Measurements from ENCODE around the gene ARHGAP24. TPM values are rescaled to one million over a fixed set of nuclear protein-coding genes. Genes with fewer than 3 reads are reported as not detected.

ARHGAP24 gene
- total and polyA plus RNA-seq, 3 experiments from 2014 or later = not detected

DNA sequence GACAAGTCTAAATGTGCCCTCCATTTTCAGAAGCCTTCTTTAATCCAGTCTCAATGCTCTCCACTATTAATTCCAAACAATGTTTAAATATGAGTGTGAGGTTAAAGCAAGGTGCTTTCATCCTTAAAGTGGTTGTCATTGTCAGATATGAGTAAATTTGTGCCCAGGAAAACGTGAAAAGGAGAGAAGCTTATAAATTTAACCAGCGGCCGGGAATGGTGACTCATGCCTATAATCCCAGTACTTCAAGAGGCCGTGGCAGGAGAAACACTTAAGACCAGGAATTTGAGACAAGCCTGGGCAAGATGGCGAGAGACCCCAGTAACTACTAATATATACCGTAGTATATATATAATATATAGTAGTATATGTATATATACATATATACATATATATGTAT is 270.0 kb downstream of the ARHGAP24 start:
- ChIA-PET POLR2A (no interaction called here), CTCF (no interaction called here)
- Mint-ChIP-seq H3K36me3 (no peaks in the 10 kb centered on the region), H3K9me3 (peaks cover 0 to 10% (median 2%) of the 10 kb centered on the region in 5 donors), H3K4me1 (no peaks in the 10 kb centered on the region), H3K27me3 (peaks cover 0 to 2% of the 10 kb centered on the region in 2 donors), H3K27ac (no peak overlapping the region), H3K4me3 (no peak overlapping the region)
- no peak for DNase-seq
- Histone ChIP-seq H3K27me3 (ENCODE audit: insufficient read depth, low read length, poor library complexity, severe bottlenecking) (no peaks in the 10 kb centered on the region), H3K4me3 (ENCODE audit: low read length) (no peak overlapping the region), H3K4me1 (ENCODE audit: insufficient read depth, low read length) (no peaks in the 10 kb centered on the region), H3K9me3 (ENCODE audit: low read length) (no peaks in the 10 kb centered on the region), H3K27ac (ENCODE audit: low read depth, low read length) (no peak overlapping the region), H3K36me3 (ENCODE audit: insufficient read depth, low read length) (no peaks in the 10 kb centered on the region)

DNA sequence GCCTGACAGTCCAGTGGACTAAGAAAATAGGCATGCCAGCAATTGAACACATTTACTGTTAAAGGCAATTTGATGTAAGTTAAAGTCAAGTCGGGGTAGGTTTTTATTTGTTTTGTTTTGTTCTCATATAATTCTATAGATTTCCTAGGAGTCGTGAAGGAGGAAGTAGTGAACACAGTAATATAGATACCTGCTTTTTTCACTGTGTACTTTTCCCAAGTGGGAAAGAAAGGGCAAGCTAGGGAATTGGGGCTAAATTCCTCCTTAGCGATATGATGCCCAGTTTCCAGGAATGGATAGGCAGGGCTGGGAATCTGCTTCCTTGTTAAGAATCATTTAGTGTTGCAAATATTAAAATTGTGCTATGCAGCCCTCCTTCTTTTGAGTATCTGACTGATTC is 271.0 kb downstream of the ARHGAP24 start:
- CTCF ChIA-PET = no interaction called here
- Mint-ChIP-seq H3K27me3 (peaks cover 0 to 2% of the 10 kb centered on the region in 2 donors), H3K27ac (no peak overlapping the region), H3K9me3 (peaks cover 0 to 10% (median 2%) of the 10 kb centered on the region in 5 donors), H3K4me3 (no peak overlapping the region), H3K36me3 (no peaks in the 10 kb centered on the region), H3K4me1 (no peaks in the 10 kb centered on the region)
- H3K27ac ChIP-seq (ENCODE audit: low read depth, low read length) = no peak overlapping the region
- no peaks in the 10 kb centered on the region for H3K27me3 ChIP-seq (ENCODE audit: insufficient read depth, low read length, poor library complexity, severe bottlenecking)
- POLR2A ChIA-PET = no interaction called here
- H3K4me1 ChIP-seq (ENCODE audit: insufficient read depth, low read length) = no peaks in the 10 kb centered on the region
- DNase-seq = no peak
- no peak overlapping the region for H3K4me3 ChIP-seq (ENCODE audit: low read length)
- no peaks in the 10 kb centered on the region for H3K36me3 ChIP-seq (ENCODE audit: insufficient read depth, low read length)
- H3K9me3 ChIP-seq (ENCODE audit: low read length) = no peaks in the 10 kb centered on the region

DNA sequence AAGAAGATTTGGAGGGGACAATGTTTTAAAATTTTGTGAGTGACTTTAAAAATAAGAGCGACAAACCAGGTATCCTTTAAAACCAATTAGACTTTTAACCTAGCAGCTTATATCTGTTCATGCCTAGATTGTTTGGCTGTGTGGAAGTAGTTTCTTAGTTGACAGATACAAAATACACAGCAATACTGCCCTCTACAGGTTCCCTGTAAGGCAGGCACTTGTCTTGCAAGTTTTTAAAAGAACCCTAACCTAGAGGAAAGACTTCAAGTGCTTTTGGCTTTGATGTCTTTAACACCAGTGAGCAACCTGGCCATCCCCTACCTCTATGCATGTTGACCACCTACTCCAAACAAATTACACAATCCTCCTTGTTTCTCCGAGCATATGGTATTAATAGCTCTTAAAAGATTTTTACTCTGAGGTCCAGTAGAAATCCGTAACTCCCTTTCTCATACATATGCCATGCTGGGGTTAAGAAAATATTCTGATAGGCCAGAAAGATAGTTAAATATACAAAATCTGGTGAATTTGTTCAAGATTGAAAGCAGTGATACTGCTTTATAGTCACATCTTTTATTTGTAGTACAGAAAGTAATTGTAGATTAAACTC is 273.0 kb downstream of the ARHGAP24 start:
- ChIA-PET POLR2A (no interaction called here), CTCF (no interaction called here)
- Mint-ChIP-seq H3K4me3 (no peak overlapping the region), H3K27me3 (no peaks in the 10 kb centered on the region), H3K9me3 (peaks cover 0 to 3% (median under 1%) of the 10 kb centered on the region in 5 donors), H3K36me3 (no peaks in the 10 kb centered on the region), H3K27ac (no peak overlapping the region), H3K4me1 (no peaks in the 10 kb centered on the region)
- H3K9me3 ChIP-seq (ENCODE audit: low read length) = no peaks in the 10 kb centered on the region
- no peaks in the 10 kb centered on the region for H3K27me3 ChIP-seq (ENCODE audit: insufficient read depth, low read length, poor library complexity, severe bottlenecking)
- H3K27ac ChIP-seq (ENCODE audit: low read depth, low read length) = no peak overlapping the region
- no peak overlapping the region for H3K4me3 ChIP-seq (ENCODE audit: low read length)
- H3K36me3 ChIP-seq (ENCODE audit: insufficient read depth, low read length) = no peaks in the 10 kb centered on the region
- no peaks in the 10 kb centered on the region for H3K4me1 ChIP-seq (ENCODE audit: insufficient read depth, low read length)
- no peak for DNase-seq

DNA sequence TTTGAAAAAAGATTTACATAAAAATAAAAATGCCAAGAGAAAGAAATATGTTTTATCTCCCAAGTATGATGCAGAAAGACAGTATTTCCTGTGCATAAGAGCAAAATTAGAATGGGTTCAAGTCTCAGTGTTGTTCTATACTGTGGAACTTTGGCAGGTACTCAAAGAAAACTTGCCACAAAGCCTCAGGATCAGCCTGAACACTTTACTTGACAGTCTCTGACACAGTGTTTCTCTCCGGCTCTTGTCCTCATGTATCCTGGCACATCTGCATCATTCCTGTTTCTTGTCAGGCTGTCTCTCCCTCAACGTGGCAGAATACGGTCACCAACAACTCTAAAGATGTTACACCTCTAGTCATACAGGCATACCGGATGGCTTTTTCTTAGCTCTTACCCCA is 273.7 kb downstream of the ARHGAP24 start:
- Histone ChIP-seq H3K27me3 (ENCODE audit: insufficient read depth, low read length, poor library complexity, severe bottlenecking) (no peaks in the 10 kb centered on the region), H3K9me3 (ENCODE audit: low read length) (no peaks in the 10 kb centered on the region), H3K4me3 (ENCODE audit: low read length) (no peak overlapping the region), H3K4me1 (ENCODE audit: insufficient read depth, low read length) (no peaks in the 10 kb centered on the region), H3K27ac (ENCODE audit: low read depth, low read length) (no peak overlapping the region), H3K36me3 (ENCODE audit: insufficient read depth, low read length) (no peaks in the 10 kb centered on the region)
- peaks cover 0 to 3% (median 0%) of the 10 kb centered on the region in 5 donors for H3K9me3 Mint-ChIP-seq
- ChIA-PET POLR2A (no interaction called here), CTCF (no interaction called here)
- H3K36me3 Mint-ChIP-seq = no peaks in the 10 kb centered on the region
- H3K27me3 Mint-ChIP-seq = no peaks in the 10 kb centered on the region
- H3K4me1 Mint-ChIP-seq = no peaks in the 10 kb centered on the region
- H3K4me3 Mint-ChIP-seq = no peak overlapping the region
- H3K27ac Mint-ChIP-seq = no peak overlapping the region
- DNase-seq = no peak

DNA sequence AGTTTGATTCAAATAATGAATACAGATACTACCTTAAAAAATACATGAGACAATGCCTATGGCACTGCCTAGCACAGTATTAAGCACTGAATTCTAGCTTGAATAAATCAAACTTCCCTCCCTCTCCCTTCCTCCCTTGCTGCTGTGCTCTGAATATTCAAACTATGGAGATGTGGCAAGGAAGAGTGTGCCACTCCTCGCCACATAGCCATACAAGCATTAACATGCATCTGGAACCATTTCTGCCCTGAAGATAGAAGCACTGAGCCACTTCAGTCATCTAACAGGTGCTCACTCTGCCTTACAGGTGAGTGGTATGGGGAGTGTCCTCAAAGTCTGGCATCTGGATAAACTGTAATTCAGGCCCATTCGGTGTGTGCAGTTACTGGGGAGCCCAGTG is 276.9 kb downstream of the ARHGAP24 start:
- peaks cover 0 to 13% (median 2%) of the 10 kb centered on the region in 5 donors for H3K9me3 Mint-ChIP-seq
- H3K4me3 Mint-ChIP-seq = no peak overlapping the region
- Histone ChIP-seq H3K27ac (ENCODE audit: low read depth, low read length) (no peak overlapping the region), H3K4me1 (ENCODE audit: insufficient read depth, low read length) (no peaks in the 10 kb centered on the region), H3K9me3 (ENCODE audit: low read length) (no peaks in the 10 kb centered on the region), H3K4me3 (ENCODE audit: low read length) (no peak overlapping the region), H3K36me3 (ENCODE audit: insufficient read depth, low read length) (no peaks in the 10 kb centered on the region), H3K27me3 (ENCODE audit: insufficient read depth, low read length, poor library complexity, severe bottlenecking) (no peaks in the 10 kb centered on the region)
- no peaks in the 10 kb centered on the region for H3K4me1 Mint-ChIP-seq
- H3K36me3 Mint-ChIP-seq = no peaks in the 10 kb centered on the region
- POLR2A ChIA-PET = no interaction called here
- H3K27me3 Mint-ChIP-seq = no peaks in the 10 kb centered on the region
- H3K27ac Mint-ChIP-seq = no peak overlapping the region
- DNase-seq = no peak
- CTCF ChIA-PET = no interaction called here

DNA sequence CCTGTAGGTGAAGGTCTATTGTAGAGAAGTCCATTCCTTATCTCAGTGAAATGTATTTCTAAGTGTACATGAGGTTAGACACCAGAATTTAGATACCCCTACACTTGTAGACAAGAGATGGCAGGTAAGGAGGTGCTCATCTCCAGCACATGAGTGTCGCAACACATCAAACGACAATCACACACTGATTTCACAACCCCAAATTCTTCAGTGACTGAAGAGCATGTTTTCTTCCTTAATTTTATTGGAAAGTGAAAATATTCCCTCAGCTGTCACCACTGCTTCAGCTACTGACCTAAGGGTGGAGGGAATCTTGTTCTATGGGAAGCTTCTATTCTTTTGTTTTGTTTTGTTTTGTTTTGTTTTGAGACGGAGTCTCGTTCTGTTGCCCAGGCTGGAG is 280.3 kb downstream of the ARHGAP24 start:
- Mint-ChIP-seq H3K27ac (no peak overlapping the region), H3K9me3 (peaks cover 0 to 22% (median 4%) of the 10 kb centered on the region in 5 donors), H3K27me3 (peaks cover 0 to 2% of the 10 kb centered on the region in 2 donors), H3K36me3 (no peaks in the 10 kb centered on the region), H3K4me3 (no peak overlapping the region), H3K4me1 (no peaks in the 10 kb centered on the region)
- Histone ChIP-seq H3K9me3 (ENCODE audit: low read length) (no peaks in the 10 kb centered on the region), H3K27me3 (ENCODE audit: insufficient read depth, low read length, poor library complexity, severe bottlenecking) (no peaks in the 10 kb centered on the region), H3K4me1 (ENCODE audit: insufficient read depth, low read length) (no peaks in the 10 kb centered on the region), H3K36me3 (ENCODE audit: insufficient read depth, low read length) (no peaks in the 10 kb centered on the region), H3K4me3 (ENCODE audit: low read length) (no peak overlapping the region), H3K27ac (ENCODE audit: low read depth, low read length) (no peak overlapping the region)
- no peak for DNase-seq
- ChIA-PET CTCF (no interaction called here), POLR2A (no interaction called here)

DNA sequence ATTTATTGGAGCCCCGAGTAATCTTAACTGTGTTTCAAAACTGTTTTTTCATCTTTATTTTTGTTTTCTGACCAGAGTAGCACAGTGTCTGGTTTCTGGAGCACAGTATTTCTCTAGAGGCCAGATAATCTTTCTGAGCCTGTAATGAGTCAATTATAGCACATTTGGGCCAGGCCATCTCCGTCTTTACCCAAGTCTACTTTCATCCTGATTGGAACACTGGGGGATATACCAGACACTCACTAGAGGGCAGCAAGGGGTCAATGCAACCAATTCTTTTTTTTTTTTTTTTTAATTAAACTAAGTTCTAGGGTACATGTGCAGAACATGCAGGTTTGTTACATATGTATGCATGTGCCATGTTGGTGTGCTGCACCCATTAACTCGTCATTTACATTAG is 282.0 kb downstream of the ARHGAP24 start:
- no peaks in the 10 kb centered on the region for H3K36me3 Mint-ChIP-seq
- no peaks in the 10 kb centered on the region for H3K4me1 Mint-ChIP-seq
- no peak for DNase-seq
- ChIA-PET POLR2A (no interaction called here), CTCF (no interaction called here)
- H3K27ac Mint-ChIP-seq = no peak overlapping the region
- H3K4me3 Mint-ChIP-seq = no peak overlapping the region
- Histone ChIP-seq H3K4me3 (ENCODE audit: low read length) (no peak overlapping the region), H3K9me3 (ENCODE audit: low read length) (no peaks in the 10 kb centered on the region), H3K27ac (ENCODE audit: low read depth, low read length) (no peak overlapping the region), H3K36me3 (ENCODE audit: insufficient read depth, low read length) (no peaks in the 10 kb centered on the region), H3K27me3 (ENCODE audit: insufficient read depth, low read length, poor library complexity, severe bottlenecking) (no peaks in the 10 kb centered on the region), H3K4me1 (ENCODE audit: insufficient read depth, low read length) (no peaks in the 10 kb centered on the region)
- peaks cover 0 to 22% (median 4%) of the 10 kb centered on the region in 5 donors for H3K9me3 Mint-ChIP-seq
- H3K27me3 Mint-ChIP-seq = peaks cover 0 to 2% of the 10 kb centered on the region in 2 donors

DNA sequence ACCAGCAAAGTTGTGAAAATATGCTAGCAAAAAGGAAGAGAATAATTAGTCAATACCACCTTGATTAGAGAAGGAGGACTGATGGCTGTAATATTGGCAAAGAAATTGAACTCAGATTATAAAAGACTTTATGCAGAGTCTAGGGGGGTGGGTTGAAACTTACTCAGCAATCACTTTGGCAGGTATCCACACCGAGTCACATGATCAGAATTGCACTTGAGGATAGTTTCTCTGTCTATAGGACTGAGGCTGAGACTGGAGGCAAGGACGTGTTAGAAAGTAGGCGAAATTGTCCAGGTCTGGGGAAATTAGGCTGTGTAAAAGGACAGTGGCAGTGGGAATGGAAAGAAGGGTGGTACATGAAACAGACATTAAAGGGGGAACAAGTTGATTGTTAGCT is 284.4 kb downstream of the ARHGAP24 start:
- Histone ChIP-seq H3K4me1 (ENCODE audit: insufficient read depth, low read length) (no peaks in the 10 kb centered on the region), H3K27me3 (ENCODE audit: insufficient read depth, low read length, poor library complexity, severe bottlenecking) (no peaks in the 10 kb centered on the region), H3K36me3 (ENCODE audit: insufficient read depth, low read length) (no peaks in the 10 kb centered on the region), H3K27ac (ENCODE audit: low read depth, low read length) (no peak overlapping the region), H3K9me3 (ENCODE audit: low read length) (no peaks in the 10 kb centered on the region), H3K4me3 (ENCODE audit: low read length) (no peak overlapping the region)
- no peaks in the 10 kb centered on the region for H3K4me1 Mint-ChIP-seq
- H3K4me3 Mint-ChIP-seq = no peak overlapping the region
- H3K27me3 Mint-ChIP-seq = peaks cover 0 to 2% of the 10 kb centered on the region in 2 donors
- DNase-seq = no peak
- peaks cover 0 to 18% (median 4%) of the 10 kb centered on the region in 5 donors for H3K9me3 Mint-ChIP-seq
- no peaks in the 10 kb centered on the region for H3K36me3 Mint-ChIP-seq
- ChIA-PET CTCF (no interaction called here), POLR2A (no interaction called here)
- no peak overlapping the region for H3K27ac Mint-ChIP-seq

DNA sequence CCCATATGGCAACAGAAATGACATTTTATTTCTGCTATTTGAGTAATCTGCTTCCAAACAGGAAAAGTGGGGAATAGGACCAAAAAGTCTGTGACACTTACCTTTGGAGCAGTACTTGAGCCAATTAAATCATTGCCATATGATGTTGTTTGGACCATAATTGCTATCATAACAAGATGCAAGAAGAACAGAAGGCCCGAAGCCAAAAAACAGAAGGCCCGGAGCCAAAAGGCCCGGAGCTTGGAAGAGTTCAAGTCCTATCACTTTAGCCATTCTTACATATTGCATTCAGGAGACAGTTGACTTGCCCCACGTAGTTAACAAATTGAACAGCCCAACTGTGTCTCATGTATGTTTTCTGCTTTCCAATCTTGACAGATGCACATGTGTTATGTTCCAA is 285.6 kb downstream of the ARHGAP24 start:
- ChIA-PET CTCF (no interaction called here), POLR2A (no interaction called here)
- no peaks in the 10 kb centered on the region for H3K4me1 ChIP-seq (ENCODE audit: insufficient read depth, low read length)
- no peaks in the 10 kb centered on the region for H3K36me3 Mint-ChIP-seq
- H3K27ac ChIP-seq (ENCODE audit: low read depth, low read length) = no peak overlapping the region
- peaks cover 0 to 2% of the 10 kb centered on the region in 2 donors for H3K27me3 Mint-ChIP-seq
- no peak for DNase-seq
- H3K9me3 ChIP-seq (ENCODE audit: low read length) = no peaks in the 10 kb centered on the region
- no peak overlapping the region for H3K4me3 Mint-ChIP-seq
- H3K27ac Mint-ChIP-seq = no peak overlapping the region
- no peaks in the 10 kb centered on the region for H3K4me1 Mint-ChIP-seq
- no peak overlapping the region for H3K4me3 ChIP-seq (ENCODE audit: low read length)
- no peaks in the 10 kb centered on the region for H3K36me3 ChIP-seq (ENCODE audit: insufficient read depth, low read length)
- peaks cover 0 to 13% (median 4%) of the 10 kb centered on the region in 5 donors for H3K9me3 Mint-ChIP-seq
- no peaks in the 10 kb centered on the region for H3K27me3 ChIP-seq (ENCODE audit: insufficient read depth, low read length, poor library complexity, severe bottlenecking)
